CD1c-positive myeloid dendritic cell (primary cell): ENCODE results near the gene TENM3.

Experiments used
- DNase-seq: peaks from one replicate; pipeline ENCODE4 v3.0.0-alpha.2; 2016; ENCODE audit errors: extremely low spot score

Gene TENM3

GRCh38 chr4:182842759-182843390 is 599.7 kb downstream of the TENM3 start:
- DNase-seq: no peak

GRCh38 chr4:182843808-182844325 is 600.7 kb downstream of the TENM3 start:
- no peak for DNase-seq

GRCh38 chr4:182845618-182846017 is 602.4 kb downstream of the TENM3 start:
- DNase-seq: no peak

- no peak for DNase-seq
Observed at GRCh38 chr4:182846036-182846435, 602.8 kb downstream of the TENM3 start.

- DNase-seq: no peak
Observed at GRCh38 chr4:182847576-182848450, 604.6 kb downstream of the TENM3 start.

GRCh38 chr4:182848685-182849084 is 605.5 kb downstream of the TENM3 start:
- no peak for DNase-seq
